ENCODE measurements around the gene RAPSN. TPM values are rescaled to one million over a fixed set of nuclear protein-coding genes. Genes with fewer than 3 reads are reported as not detected.

The RAPSN gene
- total RNA-seq, 2 experiments from 2014 or later = 0.48 to 0.50 TPM

DNA sequence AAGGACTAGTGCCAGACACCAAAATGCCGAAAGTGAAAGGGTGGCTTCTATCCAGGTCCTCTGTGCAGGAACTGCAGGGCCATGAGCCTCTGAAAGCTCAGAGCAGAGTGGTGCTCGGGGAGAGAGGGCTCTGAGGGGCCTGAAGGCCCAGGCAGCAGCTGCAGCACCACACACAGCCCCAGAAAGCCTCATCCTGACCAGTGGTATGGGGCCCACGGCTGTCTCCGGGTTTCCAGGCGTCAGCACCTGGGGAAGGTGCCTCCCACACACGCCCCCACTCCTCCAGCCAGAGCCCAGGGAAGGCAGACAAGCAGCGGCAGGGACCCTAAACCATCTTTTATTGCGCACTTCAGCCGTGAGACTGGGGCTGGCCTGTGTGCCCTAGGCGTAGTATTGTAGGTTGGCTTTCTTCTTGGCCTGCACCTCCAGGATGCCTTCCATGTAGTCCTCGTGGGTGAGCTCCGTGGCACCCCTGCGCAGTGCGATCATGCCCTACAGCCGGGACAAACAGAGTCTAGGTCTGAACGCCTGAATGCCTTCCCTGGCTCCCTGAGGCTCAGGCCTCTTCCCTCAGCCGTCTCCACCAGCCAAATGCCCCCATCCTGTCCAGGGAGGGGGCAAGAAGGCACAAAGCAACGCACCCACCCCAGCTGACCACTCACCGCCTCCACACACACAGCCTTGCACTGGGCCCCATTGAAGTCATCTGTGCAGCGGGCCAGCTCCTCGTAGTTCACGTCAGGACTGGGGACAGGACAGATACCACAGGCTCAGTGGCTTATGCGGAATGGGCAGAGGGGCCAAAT lies 30.3 kb downstream of the RAPSN start:
- POLR2A ChIA-PET = no interaction called here

DNA sequence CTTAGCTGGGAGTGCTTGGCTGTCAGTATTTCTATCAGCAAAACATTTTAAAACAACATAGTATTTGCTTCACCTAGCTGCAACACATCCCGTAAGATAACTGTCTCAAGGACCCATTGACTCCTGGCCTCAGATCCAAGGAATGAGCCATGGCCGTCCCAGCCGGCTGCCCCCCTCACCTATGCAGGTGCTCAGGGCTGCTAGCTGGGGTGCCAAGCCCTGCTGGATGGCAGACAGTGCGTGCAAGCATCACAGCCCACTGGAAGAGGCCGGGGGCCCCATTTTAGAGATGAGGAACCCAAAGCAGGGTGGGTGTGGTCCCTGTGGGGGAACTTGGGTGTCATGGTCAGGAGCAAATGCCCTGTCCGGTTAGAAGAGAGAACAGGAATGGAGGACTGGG lies 31.2 kb downstream of the RAPSN start:
- Mint-ChIP-seq H3K27me3 (no peaks in the 10 kb centered on the region), H3K4me1 (peaks cover 4% of the 10 kb centered on the region), H3K36me3 (ENCODE audit: low read depth) (peaks cover 37% of the 10 kb centered on the region), H3K4me3 (no peak overlapping the region), H3K27ac (no peak overlapping the region), H3K9me3 (no peaks in the 10 kb centered on the region)
- CTCF ChIA-PET = interaction anchor here (0.5 to 1.8 kb wide), 3 partner anchors 43 to 318 kb away, joined by 3 to 4 read pairs (median 3); no protein-coding TSS in a partner anchor
- POLR2A ChIA-PET = interaction anchor here (0.6 kb wide), 1 partner anchor 194 kb away, joined by 3 read pairs; no protein-coding TSS in a partner anchor
- DNase-seq = no peak

More for the DNA sequence above, 30.3 kb downstream of the RAPSN start:
- CTCF ChIA-PET = interaction anchor here (0.5 to 1.8 kb wide), 2 partner anchors 44 to 317 kb away, joined by 3 to 4 read pairs; no protein-coding TSS in a partner anchor
- peaks cover 39% of the 10 kb centered on the region for H3K36me3 Mint-ChIP-seq (ENCODE audit: low read depth)
- H3K4me3 Mint-ChIP-seq = no peak overlapping the region
- no peak for DNase-seq
- no peaks in the 10 kb centered on the region for H3K9me3 Mint-ChIP-seq
- H3K27ac Mint-ChIP-seq = no peak overlapping the region
- H3K27me3 Mint-ChIP-seq = no peaks in the 10 kb centered on the region
- peaks cover 4% of the 10 kb centered on the region for H3K4me1 Mint-ChIP-seq

DNA sequence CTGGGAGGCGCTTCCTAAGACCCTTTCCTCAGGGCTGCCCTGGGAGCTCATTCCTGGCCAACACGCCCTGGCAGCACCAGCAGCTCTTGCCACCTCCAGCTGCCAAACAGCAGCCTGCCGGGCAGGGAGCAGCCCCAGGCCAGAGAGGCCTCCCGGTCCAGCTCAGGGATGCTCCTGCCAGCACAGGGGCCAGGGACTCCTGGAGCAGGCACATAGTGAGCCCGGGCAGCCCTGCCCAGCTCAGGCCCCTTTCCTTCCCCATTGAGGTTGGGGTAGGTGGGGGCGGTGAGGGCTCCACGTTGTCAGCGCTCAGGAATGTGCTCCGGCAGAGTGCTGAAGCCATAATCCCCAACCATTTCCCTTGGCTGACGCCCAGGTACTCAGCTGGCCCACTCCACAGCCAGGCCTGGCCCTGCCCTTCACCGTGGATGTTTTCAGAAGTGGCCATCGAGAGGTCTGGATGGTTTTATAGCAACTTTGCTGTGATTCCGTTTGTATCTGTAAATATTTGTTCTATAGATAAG lies 32.9 kb downstream of the RAPSN start:
- H3K27ac Mint-ChIP-seq = no peak overlapping the region
- H3K4me1 Mint-ChIP-seq = peaks cover 4% of the 10 kb centered on the region
- peaks cover 26% of the 10 kb centered on the region for H3K36me3 Mint-ChIP-seq (ENCODE audit: low read depth)
- ChIA-PET POLR2A (no interaction called here), CTCF (interaction anchor here (1.6 kb wide), 1 partner anchor 23 kb away, joined by 4 read pairs; no protein-coding TSS in a partner anchor)
- H3K9me3 Mint-ChIP-seq = no peaks in the 10 kb centered on the region
- no peak for DNase-seq
- no peaks in the 10 kb centered on the region for H3K27me3 Mint-ChIP-seq
- no peak overlapping the region for H3K4me3 Mint-ChIP-seq

DNA sequence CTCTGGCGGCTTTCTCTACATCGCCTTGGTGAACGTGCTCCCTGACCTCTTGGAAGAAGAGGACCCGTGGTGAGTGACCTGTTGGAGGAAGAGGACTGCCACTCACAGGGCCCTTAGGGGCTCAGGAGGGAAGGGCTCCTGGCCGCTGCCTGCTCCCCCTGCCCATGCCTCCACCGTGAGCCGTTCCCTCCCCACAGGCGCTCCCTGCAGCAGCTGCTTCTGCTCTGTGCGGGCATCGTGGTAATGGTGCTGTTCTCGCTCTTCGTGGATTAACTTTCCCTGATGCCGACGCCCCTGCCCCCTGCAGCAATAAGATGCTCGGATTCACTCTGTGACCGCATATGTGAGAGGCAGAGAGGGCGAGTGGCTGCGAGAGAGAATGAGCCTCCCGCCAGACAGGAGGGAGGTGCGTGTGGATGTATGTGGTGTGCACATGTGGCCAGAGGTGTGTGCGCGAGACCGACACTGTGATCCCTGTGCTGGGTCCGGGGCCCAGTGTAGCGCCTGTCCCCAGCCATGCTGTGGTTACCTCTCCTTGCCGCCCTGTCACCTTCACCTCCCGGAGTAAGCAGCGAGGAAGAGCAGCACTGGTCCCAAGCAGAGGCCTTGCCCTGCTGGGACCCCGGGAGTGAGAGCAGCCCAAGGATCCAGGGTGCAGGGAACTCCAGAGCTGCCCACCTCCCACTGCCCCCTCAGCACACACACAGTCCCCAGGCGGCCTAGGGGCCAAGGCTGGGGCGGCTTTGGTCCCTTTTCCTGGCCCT lies 33.7 kb downstream of the RAPSN start:
- H3K4me1 Mint-ChIP-seq = peaks cover 4% of the 10 kb centered on the region
- H3K27ac Mint-ChIP-seq = no peak overlapping the region
- H3K36me3 Mint-ChIP-seq (ENCODE audit: low read depth) = peaks cover 23% of the 10 kb centered on the region
- DNase-seq = no peak
- CTCF ChIA-PET = interaction anchor here (1.6 kb wide), 1 partner anchor 22 kb away, joined by 4 read pairs; no protein-coding TSS in a partner anchor
- H3K27me3 Mint-ChIP-seq = no peaks in the 10 kb centered on the region
- H3K9me3 Mint-ChIP-seq = no peaks in the 10 kb centered on the region
- H3K4me3 Mint-ChIP-seq = no peak overlapping the region
- POLR2A ChIA-PET = no interaction called here

DNA sequence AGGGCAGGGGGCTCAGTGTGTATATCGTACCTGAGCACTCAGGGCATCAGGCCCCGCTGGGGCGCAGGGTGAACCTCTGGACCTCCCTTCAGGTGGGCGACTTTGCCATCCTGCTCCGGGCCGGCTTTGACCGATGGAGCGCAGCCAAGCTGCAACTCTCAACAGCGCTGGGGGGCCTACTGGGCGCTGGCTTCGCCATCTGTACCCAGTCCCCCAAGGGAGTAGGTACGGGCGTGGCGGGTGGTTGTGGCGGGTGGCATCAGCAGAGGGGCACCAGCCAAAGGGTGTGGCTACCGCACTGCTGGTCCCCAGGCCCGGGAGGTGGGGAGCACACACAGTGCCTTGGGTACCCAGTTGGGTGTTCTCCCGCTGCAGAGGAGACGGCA lies 34.3 kb downstream of the RAPSN start:
- H3K4me1 Mint-ChIP-seq = no peaks in the 10 kb centered on the region
- no peaks in the 10 kb centered on the region for H3K27me3 Mint-ChIP-seq
- peaks cover 17% of the 10 kb centered on the region for H3K36me3 Mint-ChIP-seq (ENCODE audit: low read depth)
- DNase-seq = no peak
- no peak overlapping the region for H3K4me3 Mint-ChIP-seq
- ChIA-PET CTCF (no interaction called here), POLR2A (no interaction called here)
- no peak overlapping the region for H3K27ac Mint-ChIP-seq
- H3K9me3 Mint-ChIP-seq = no peaks in the 10 kb centered on the region

DNA sequence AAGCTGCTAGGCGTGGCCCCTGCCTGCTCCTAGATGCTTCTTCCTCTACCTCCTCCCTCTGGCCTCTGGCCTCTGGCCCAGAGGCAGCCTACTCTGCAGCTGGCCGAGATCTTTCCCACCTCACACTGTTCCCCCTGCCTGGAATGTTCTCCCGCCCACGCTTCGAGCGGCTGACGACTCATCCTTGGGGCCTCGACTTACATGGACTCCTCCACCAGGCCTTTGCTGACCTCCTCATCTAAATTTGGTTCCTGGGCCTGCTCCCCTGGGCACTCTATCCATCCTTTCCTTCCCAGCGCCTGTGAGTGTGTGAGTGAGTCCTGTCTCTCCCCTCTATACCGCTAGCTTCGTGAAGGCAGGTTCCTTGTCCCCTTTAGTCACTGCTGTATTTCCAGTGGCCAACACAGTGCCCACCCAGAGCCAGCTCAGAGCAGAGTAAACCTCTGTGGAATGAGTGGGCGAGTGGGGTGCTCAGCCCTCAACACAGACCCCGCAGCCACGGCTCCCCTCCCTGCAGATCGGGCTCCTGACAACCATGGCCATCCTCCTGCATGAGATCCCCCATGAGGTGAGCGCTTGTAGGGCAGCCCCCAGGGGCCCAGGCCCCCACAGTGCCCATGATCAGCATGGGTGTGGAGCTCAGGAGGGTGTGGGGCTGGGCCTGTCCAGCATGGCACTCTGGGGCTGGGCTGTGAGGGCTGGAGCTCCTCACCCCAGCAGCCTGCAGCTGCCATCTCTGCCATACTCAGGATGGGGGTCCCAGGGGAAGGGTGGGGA lies 34.8 kb downstream of the RAPSN start:
- CTCF ChIA-PET = interaction anchor here (1.8 kb wide), 1 partner anchor 167 kb away, joined by 5 read pairs; no protein-coding TSS in a partner anchor
- POLR2A ChIA-PET = no interaction called here

DNA sequence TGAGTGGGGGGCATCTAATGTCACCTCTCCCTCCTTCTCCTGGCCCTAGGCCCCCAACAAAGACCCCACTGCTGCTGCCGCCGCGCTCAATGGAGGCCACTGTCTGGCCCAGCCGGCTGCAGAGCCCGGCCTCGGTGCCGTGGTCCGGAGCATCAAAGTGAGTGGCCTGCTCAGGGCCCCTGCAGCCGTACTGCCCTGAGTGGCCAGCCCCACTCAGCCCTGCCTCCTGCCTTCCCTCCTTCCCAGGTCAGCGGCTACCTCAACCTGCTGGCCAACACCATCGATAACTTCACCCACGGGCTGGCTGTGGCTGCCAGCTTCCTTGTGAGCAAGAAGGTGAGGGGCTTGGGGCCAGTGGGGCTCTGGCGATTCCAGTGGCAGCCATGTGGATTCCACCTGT lies 35.6 kb downstream of the RAPSN start:
- H3K27ac Mint-ChIP-seq = no peak overlapping the region
- H3K36me3 Mint-ChIP-seq (ENCODE audit: low read depth) = peaks cover 11% of the 10 kb centered on the region
- CTCF ChIA-PET = interaction anchor here (1.8 kb wide), 1 partner anchor 166 kb away, joined by 5 read pairs; no protein-coding TSS in a partner anchor
- no peak for DNase-seq
- peaks cover 6% of the 10 kb centered on the region for H3K4me1 Mint-ChIP-seq
- H3K9me3 Mint-ChIP-seq = no peaks in the 10 kb centered on the region
- H3K27me3 Mint-ChIP-seq = no peaks in the 10 kb centered on the region
- POLR2A ChIA-PET = no interaction called here
- no peak overlapping the region for H3K4me3 Mint-ChIP-seq

More for the DNA sequence above, 34.8 kb downstream of the RAPSN start:
- Mint-ChIP-seq H3K27ac (peak overlapping the region; percentile 65), H3K36me3 (ENCODE audit: low read depth) (peaks cover 14% of the 10 kb centered on the region), H3K4me1 (peaks cover 2% of the 10 kb centered on the region), H3K27me3 (no peaks in the 10 kb centered on the region), H3K4me3 (no peak overlapping the region), H3K9me3 (no peaks in the 10 kb centered on the region)
- DNase-seq = no peak

DNA sequence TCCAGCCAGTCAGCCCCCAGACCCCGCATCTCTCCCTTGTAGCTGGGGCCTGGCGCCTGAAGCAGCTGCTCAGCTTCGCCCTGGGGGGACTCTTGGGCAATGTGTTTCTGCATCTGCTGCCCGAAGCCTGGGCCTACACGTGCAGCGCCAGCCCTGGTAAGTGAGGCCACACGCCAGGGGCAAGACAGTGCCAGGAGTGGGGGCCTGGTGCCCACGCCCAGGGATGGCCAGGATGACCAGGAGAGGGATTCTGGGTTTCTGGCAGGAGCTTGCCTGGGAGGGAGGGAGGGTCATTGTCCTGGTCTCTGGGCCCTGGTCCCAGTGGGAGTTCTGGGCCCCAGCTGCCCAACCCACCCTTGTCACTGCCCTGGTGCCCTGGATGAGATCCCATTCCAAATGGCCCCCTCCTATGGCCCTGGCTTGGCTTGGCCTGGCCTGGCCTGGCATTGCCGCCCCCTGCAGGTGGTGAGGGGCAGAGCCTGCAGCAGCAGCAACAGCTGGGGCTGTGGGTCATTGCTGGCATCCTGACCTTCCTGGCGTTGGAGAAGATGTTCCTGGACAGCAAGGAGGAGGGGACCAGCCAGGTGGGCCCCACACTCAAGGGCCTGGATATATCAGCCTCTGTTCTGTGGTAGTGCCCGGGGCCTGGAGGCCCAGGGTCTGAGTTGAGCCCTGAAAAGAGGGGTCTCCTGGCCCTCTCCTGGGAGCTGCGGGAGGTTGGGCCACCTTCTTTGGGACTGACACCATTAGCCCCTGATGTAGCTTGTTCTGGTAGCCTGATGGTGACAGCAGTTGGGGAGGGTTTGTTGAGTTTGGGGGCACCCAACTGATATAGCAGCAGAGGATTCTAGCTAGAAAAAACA lies 36.8 kb downstream of the RAPSN start:
- DNase-seq = peak; percentile 66
- peaks cover 13% of the 10 kb centered on the region for H3K4me1 Mint-ChIP-seq
- H3K27ac Mint-ChIP-seq = no peak overlapping the region
- no peaks in the 10 kb centered on the region for H3K27me3 Mint-ChIP-seq
- H3K4me3 Mint-ChIP-seq = no peak overlapping the region
- H3K9me3 Mint-ChIP-seq = no peaks in the 10 kb centered on the region
- CTCF ChIA-PET = interaction anchor here (0.6 to 3.7 kb wide), 16 partner anchors 10 to 568 kb away, joined by 3 to 47 read pairs (median 4); partner anchors contain the start of gene PSMC3
- POLR2A ChIA-PET = interaction anchor here (0.7 kb wide), 1 partner anchor 12 kb away, joined by 3 read pairs; no protein-coding TSS in a partner anchor
- peaks cover 5% of the 10 kb centered on the region for H3K36me3 Mint-ChIP-seq (ENCODE audit: low read depth)

DNA sequence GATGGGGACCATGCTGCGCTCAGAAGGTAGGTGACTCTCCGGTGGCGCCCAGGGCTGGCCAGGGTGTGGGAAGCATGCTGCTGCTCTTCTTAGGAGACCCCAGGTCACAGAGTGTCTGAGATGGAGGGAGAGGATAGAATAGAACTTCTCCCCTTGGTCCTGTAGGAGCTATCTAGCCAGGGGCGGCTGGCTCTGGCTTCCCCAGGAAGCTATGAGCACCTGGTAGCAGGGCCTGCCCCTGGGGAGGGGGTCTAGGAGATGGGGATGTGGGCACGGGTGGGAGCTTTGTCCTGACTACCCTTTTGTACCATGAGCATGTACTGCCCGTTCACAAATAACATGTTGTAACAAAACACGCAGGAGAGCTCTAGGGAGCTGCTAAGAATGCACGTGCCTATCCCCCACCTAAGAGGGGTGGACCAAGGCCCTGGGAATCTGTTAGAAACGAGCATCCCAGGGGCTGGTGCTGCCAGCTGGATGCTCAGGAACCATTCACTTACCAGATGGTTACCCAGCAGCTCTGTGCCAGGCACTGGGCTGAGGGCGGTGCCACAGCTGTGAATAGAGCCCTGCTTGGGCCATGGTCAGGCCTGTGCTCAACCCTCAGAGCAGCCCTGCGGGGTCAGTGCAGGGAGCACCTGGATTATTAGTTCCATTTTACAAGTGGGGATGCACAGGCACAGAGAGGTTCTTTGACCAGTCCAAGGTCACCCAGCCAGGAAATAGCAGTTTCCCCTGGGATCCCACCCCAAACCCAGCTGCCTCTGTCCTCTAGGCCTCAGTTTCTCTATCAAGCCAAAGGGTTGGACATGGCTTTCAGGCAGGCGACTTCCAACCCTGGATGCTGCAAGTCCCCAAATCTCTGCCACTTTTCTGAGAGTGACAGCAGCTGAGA lies 38.3 kb downstream of the RAPSN start:
- peaks cover 18% of the 10 kb centered on the region for H3K4me1 Mint-ChIP-seq
- H3K9me3 Mint-ChIP-seq = no peaks in the 10 kb centered on the region
- H3K27ac Mint-ChIP-seq = peak overlapping the region; percentile 54
- DNase-seq = no peak
- no peak overlapping the region for H3K4me3 Mint-ChIP-seq
- H3K36me3 Mint-ChIP-seq (ENCODE audit: low read depth) = peaks cover 2% of the 10 kb centered on the region
- ChIA-PET POLR2A (interaction anchor here (0.6 kb wide), 1 partner anchor 43 kb away, joined by 3 read pairs; no protein-coding TSS in a partner anchor), CTCF (interaction anchor here (0.8 to 3.7 kb wide), 10 partner anchors 12 to 194 kb away, joined by 3 to 47 read pairs (median 4); partner anchors contain the start of gene PSMC3)
- H3K27me3 Mint-ChIP-seq = no peaks in the 10 kb centered on the region

DNA sequence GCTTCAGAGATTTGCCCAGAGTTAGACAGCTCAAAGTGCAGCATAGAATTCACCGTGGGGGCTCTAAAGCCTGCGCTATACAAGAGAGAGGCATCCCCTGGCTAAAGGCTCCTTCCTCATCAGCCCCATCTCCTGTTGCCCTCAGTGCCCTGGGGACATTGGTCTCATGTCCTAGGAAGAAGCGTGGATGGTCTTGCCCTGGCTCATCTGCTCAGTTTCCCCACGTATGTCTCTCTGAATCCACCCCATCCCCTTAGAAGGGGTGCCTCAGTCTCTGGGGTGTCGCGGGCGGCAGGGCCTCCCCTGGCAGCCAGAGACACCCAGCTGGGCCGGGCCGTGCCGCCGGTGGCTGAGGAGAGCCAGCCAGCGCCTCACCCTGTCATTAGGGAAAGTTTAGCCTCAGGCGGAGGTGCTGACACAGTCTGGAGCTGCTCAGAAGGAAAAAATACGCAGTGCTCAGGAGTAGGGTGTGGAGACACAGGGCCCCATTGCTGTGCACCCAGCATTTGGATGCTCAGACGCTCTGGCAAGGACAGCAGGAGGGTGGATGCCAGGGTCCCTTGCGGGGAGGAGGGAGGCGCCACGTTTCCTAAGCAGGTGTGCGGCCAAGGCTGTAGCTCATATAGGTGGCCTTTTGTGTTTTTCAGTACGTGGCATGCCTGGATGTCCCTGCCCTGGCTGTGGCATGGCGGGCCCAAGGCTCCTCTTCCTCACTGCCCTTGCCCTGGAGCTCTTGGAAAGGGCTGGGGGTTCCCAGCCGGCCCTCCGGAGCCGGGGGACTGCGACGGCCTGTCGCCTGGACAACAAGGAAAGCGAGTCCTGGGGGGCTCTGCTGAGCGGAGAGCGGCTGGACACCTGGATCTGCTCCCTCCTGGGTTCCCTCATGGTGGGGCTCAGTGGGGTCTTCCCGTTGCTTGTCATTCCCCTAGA lies 39.2 kb downstream of the RAPSN start:
- Mint-ChIP-seq H3K27ac (peak overlapping the region; percentile 94), H3K27me3 (no peaks in the 10 kb centered on the region), H3K36me3 (ENCODE audit: low read depth) (peaks cover 2% of the 10 kb centered on the region), H3K4me1 (peaks cover 22% of the 10 kb centered on the region), H3K4me3 (peak overlapping the region; percentile 94), H3K9me3 (no peaks in the 10 kb centered on the region)
- CTCF ChIA-PET = interaction anchor here (0.6 to 3.7 kb wide), 8 partner anchors 15 to 175 kb away, joined by 3 to 47 read pairs (median 4); partner anchors contain the start of gene PSMC3
- DNase-seq = no peak
- POLR2A ChIA-PET = no interaction called here
